ENCODE results near the gene ILRUN. TPM values are rescaled to one million over a fixed set of nuclear protein-coding genes. Genes with fewer than 3 reads are reported as not detected.

ILRUN gene
- total RNA-seq, 4 donors from 2014 or later, result 52.8 to 82.3 (median 73.9) TPM

GRCh38 chr6:34648806-34649205 lies 47.8 kb downstream of the ILRUN start:
- no peaks in the 10 kb centered on the region for H3K4me1 ChIP-seq

More at GRCh38 chr6:34648806-34649205, 47.8 kb downstream of the ILRUN start:
- no peak overlapping the region for H3K27ac ChIP-seq
- H3K9me3 ChIP-seq, result no peaks in the 10 kb centered on the region
- H3K36me3 ChIP-seq, result peaks cover 0 to 31% (median 0%) of the 10 kb centered on the region in 3 donors
- H3K4me3 ChIP-seq, result no peak overlapping the region
- no peak for TF ChIP-seq POLR2A (IDR thresholded peaks at IDR 0.05)
- TF ChIP-seq CTCF (IDR thresholded peaks at IDR 0.05), result no peak
- H3K27me3 ChIP-seq, result no peaks in the 10 kb centered on the region
- no peak for DNase-seq

Small RNAs within 50 kb of the gene (small RNA-seq; reads per million reads assigned to genes)
- 0 reads per million in 2 donors for gene RN7SL200P

Other genes starting within 250 kb of the ILRUN start
- 1 to 10 TPM in 1 of 4 donors, under 1 TPM in 2, not detected in 1; 0.28 to 9.9 (median 0.40) TPM for gene PACSIN1, start 230.7 kb downstream of the ILRUN start, total RNA-seq
- gene SPDEF, start 140.4 kb downstream of the ILRUN start, total RNA-seq, result 10 to 100 TPM; 29.7 to 58.7 (median 39.0) TPM
- gene SNRPC, start 60.7 kb upstream of the ILRUN start, total RNA-seq, result 10 to 100 TPM; 40.1 to 60.9 (median 49.4) TPM
- 10 to 100 TPM; 10.2 to 13.2 (median 10.9) TPM for gene BLTP3A, start 95.3 kb upstream of the ILRUN start, total RNA-seq
- gene TAF11, start 191.3 kb upstream of the ILRUN start, total RNA-seq, result 10 to 100 TPM; 22.1 to 30.5 (median 25.4) TPM
- 10 to 100 TPM; 24.3 to 42.1 (median 31.9) TPM for gene ANKS1A, start 192.5 kb upstream of the ILRUN start, total RNA-seq